K562 (cell line): ENCODE results near the gene SEBOX. TPM values are rescaled to one million over a fixed set of nuclear protein-coding genes. Genes with fewer than 3 reads are reported as not detected.

Source experiments
- ATAC-seq: fragments of 200-7000 bp; cut with Tn5 transposase; 3 replicates; pipeline ENCODE4 v1.9.1; 2020; ENCODE audit warnings: moderate library complexity
- BruUV-seq: library from RNA; stranded (reverse); fragments of 400-500 nt; replicated peaks from 2 replicates; lab custom pipeline; 2021; lab: Mats Ljungman, UMichigan
- CTCF ChIA-PET: fragments of 300-600 bp; formaldehyde crosslinking; extraction: SDS; loops from one replicate; lab custom pipeline; 2021; ENCODE audit warnings: low intra/inter-chr PET ratio; lab: Yijun Ruan, JAX
- POLR2A ChIA-PET: fragments of 300-600, 350-650 bp; sonication (Branson Sonifier 250); formaldehyde crosslinking; extraction: SDS; loops from one replicate; lab custom pipeline; 2021; ENCODE audit warnings: antibody characterized with exemption, inconsistent platforms; lab: Yijun Ruan, JAX
- DNase-seq, 4 experiments: peaks; one replicate each; pipeline versions ENCODE4 v3.0.0 to v3.0.0-alpha.2; 2011 to 2018; ENCODE audit warnings: low spot score in 3 of 4, mixed read lengths in 3 of 4; ENCODE audit errors: extremely low read depth in 1 of 4
- FAIRE-seq: peaks from 2 replicates; lab custom pipeline; 2011; peaks lifted over from hg19 to GRCh38; lab: Jason Lieb, UNC
- H2AFZ ChIP-seq: 2 replicates; pipeline ENCODE4 v1.6.0; 2011; ENCODE audit warnings: low read depth, low read length, control low read depth, inconsistent platforms
- H3K27ac ChIP-seq: fragments of 200-600 bp; 3 replicates; pipeline ENCODE4 v1.8.0; 2011; ENCODE audit warnings: low read depth, mild to moderate bottlenecking, control low read depth, inconsistent platforms, low read length, moderate library complexity, mixed read lengths; ENCODE audit errors: extremely low read depth
- H3K27me3 ChIP-seq, 2 experiments: fragments of 300-600 bp in 1 of 2; 2 replicates in 1 of 2; 3 replicates in 1 of 2; pipeline versions ENCODE4 v1.6.0 to v1.8.0; 2011; ENCODE audit warnings: inconsistent platforms in 2 of 2, low read length in 2 of 2, mild to moderate bottlenecking in 1 of 2, mixed read lengths in 1 of 2, moderate library complexity in 1 of 2; ENCODE audit not compliant: control insufficient read depth in 2 of 2, insufficient read depth in 2 of 2
- H3K36me3 ChIP-seq: fragments of 300-600 bp; 3 replicates; pipeline ENCODE4 v1.8.0; 2011; ENCODE audit warnings: mild to moderate bottlenecking, low read length, inconsistent platforms; ENCODE audit not compliant: control insufficient read depth, insufficient read depth
- H3K4me1 ChIP-seq, 2 experiments: fragments of 200-600 bp in 1 of 2; replicated peaks in 1 of 2; 2 replicates in 1 of 2; 3 replicates in 1 of 2; pipeline versions ENCODE4 v1.5.1 to v1.8.0; 2011; ENCODE audit warnings: inconsistent platforms in 2 of 2, low read length in 2 of 2, mild to moderate bottlenecking in 1 of 2, mixed read lengths in 1 of 2, moderate library complexity in 1 of 2; ENCODE audit not compliant: control insufficient read depth in 2 of 2, insufficient read depth in 2 of 2
- H3K4me2 ChIP-seq: 2 replicates; pipeline ENCODE4 v1.6.1; 2011; ENCODE audit warnings: low read length, control low read depth, inconsistent platforms, mixed read lengths; ENCODE audit not compliant: insufficient read depth
- H3K4me3 ChIP-seq: fragments of 200-600 bp; sonication (generic), shearing (Covaris generic); 2 replicates; pipeline ENCODE4 v1.5.1; 2016; ENCODE audit warnings: control low read depth, inconsistent platforms
- H3K79me2 ChIP-seq: fragments of 200-600 bp; 3 replicates; pipeline ENCODE4 v1.8.0; 2011; ENCODE audit warnings: low read length, inconsistent platforms; ENCODE audit not compliant: control insufficient read depth, insufficient read depth
- H3K9ac ChIP-seq, 2 experiments: 2 replicates each; pipeline versions ENCODE4 v1.6.0 to v1.6.1; 2011; ENCODE audit warnings: low read depth in 2 of 2, low read length in 2 of 2, control low read depth in 1 of 2, inconsistent platforms in 1 of 2, mild to moderate bottlenecking in 1 of 2, mixed read lengths in 1 of 2; ENCODE audit not compliant: insufficient read depth in 1 of 2
- H3K9me1 ChIP-seq: one replicate; pipeline ENCODE4 v1.6.0; 2011; ENCODE audit warnings: inconsistent platforms, mild to moderate bottlenecking, low read length, moderate library complexity; ENCODE audit not compliant: control insufficient read depth, insufficient read depth
- H3K9me3 ChIP-seq: replicated peaks from 2 replicates; pipeline ENCODE4 v1.5.1; 2011; ENCODE audit warnings: low read depth, low read length, inconsistent platforms; ENCODE audit not compliant: control insufficient read depth, insufficient read depth
- H4K20me1 ChIP-seq: replicated peaks from 2 replicates; pipeline ENCODE4 v1.6.1; 2011; ENCODE audit warnings: low read length, inconsistent platforms, mixed read lengths; ENCODE audit not compliant: control insufficient read depth, insufficient read depth
- DACH1 ChIP-seq: fragments of 450-650 bp; IDR thresholded peaks from 2 replicates; pipeline ENCODE4 v1.6.1; 2018; ENCODE audit not compliant: partially characterized antibody
- POLR2A ChIP-seq: fragments of 450-650 bp; conservative IDR thresholded peaks from 2 replicates; pipeline ENCODE4 v1.6.1; 2016
- POLR2AphosphoS2 ChIP-seq: IDR thresholded peaks from 2 replicates; pipeline ENCODE4 v1.6.1; 2012; ENCODE audit warnings: low read length, improper control_type of control experiment
- POLR2G ChIP-seq: fragments of 200-400 bp; formaldehyde crosslinking; IDR thresholded peaks from 2 replicates; pipeline ENCODE4 v1.6.1; 2017; ENCODE audit warnings: low read depth, mild to moderate bottlenecking, antibody characterized with exemption, low read length, moderate library complexity
- RBFOX2 ChIP-seq: fragments of 200-400 bp; formaldehyde crosslinking; IDR thresholded peaks from 2 replicates; pipeline ENCODE4 v1.6.1; 2017; ENCODE audit warnings: low read depth, mild to moderate bottlenecking, low read length, moderate library complexity
- SLC30A9 ChIP-seq: fragments of 250-450 bp; sonication (Bioruptor Pico); IDR thresholded peaks from 2 replicates; pipeline ENCODE4 v1.8.0; 2022; ENCODE audit warnings: mild to moderate bottlenecking, moderate library complexity
- SUPT5H ChIP-seq: fragments of 450-650 bp; IDR thresholded peaks from 2 replicates; pipeline ENCODE4 v1.6.1; 2016
- U2AF2 ChIP-seq: fragments of 200-400 bp; formaldehyde crosslinking; optimal IDR thresholded peaks from 2 replicates; pipeline ENCODE3; 2017; ENCODE audit warnings: low read depth, mild to moderate bottlenecking, low read length
- ZNF277 ChIP-seq: fragments of 250-450 bp; sonication (Bioruptor Pico); IDR thresholded peaks from 2 replicates; pipeline ENCODE4 v1.8.0; 2022; ENCODE audit warnings: inconsistent platforms, mild to moderate bottlenecking, moderate library complexity, borderline replicate concordance
- WGBS: fragments of 100-300 bp; shearing (Covaris generic); methylation state at CpG from one replicate; pipeline ENCODE4 v1.1.6; 2016; ENCODE audit warnings: low coverage, mixed read lengths; ENCODE audit not compliant: insufficient coverage; ENCODE audit errors: missing lambda C conversion rate; 5-methylcytosine and 5-hydroxymethylcytosine counted together
- in situ Hi-C: fragments of 300-500 bp; cut with MboI; formaldehyde crosslinking; loops from 4 replicates; pipeline ENCODE4 v1.15.0; 2018; ENCODE audit warnings: inconsistent platforms, mixed read lengths
- intact Hi-C: fragments of 100-400 bp; cut with micrococcal nuclease; formaldehyde crosslinking; loops from 2 replicates; pipeline ENCODE4 v1.14.2; 2022
- polyA plus RNA-seq, 8 experiments: library from polyadenylated mRNA; depleted of rRNA in 4 of 8; stranded (reverse) in 5 of 8; unstranded in 3 of 8; fragments of >200 nt; fragmentation: Nextera tagmentation in 2 of 8; fragmentation: Illumina TruSeq in 1 of 8; extraction: Ambion mirVana in 2 of 8; extraction: Trizol in 1 of 8; gene quantifications; 2 replicates each; pipeline versions ENCODE4 v1.2.1 to v1.2.3, GENCODE V29; 2011 to 2014; ENCODE audit warnings: inconsistent platforms in 1 of 8, missing spikeins in 1 of 8
- total RNA-seq, 7 experiments: library from RNA; depleted of rRNA in 6 of 7; stranded (reverse); fragments of >200 nt in 6 of 7; fragmentation: Illumina TruSeq in 2 of 7; extraction: Trizol in 2 of 7; gene quantifications; 2 replicates each; pipeline versions ENCODE4 v1.2.1 to v1.2.3, GENCODE V29; 2011 to 2021; ENCODE audit warnings: low replicate concordance in 1 of 7

SEBOX gene
- total and polyA plus RNA-seq, 9 of the 15 experiments (the other 6 are each of a cell fraction or from before 2014, with no cell fraction given): not detected

GRCh38 chr17:28347261-28347891 is 17.6 kb downstream of the SEBOX start:
- POLR2A ChIA-PET: interaction anchor here (0.7 to 4.2 kb wide), 6 partner anchors 9 to 1055 kb away, joined by 3 to 44 read pairs (median 4); partner anchors contain the start of genes IFT20, POLDIP2 and TNFAIP1
- H3K9me3 ChIP-seq: no peaks in the 10 kb centered on the region

More at GRCh38 chr17:28347261-28347891, 17.6 kb downstream of the SEBOX start:
- Histone ChIP-seq H3K27me3 (no peaks in the 10 kb centered on the region), H3K4me3 (no peak overlapping the region), H3K9ac (no peak overlapping the region), H2AFZ (no peak overlapping the region), H3K4me2 (no peak overlapping the region), H3K4me1 (peaks cover 0 to 3% of the 10 kb centered on the region in 2 experiments; a peak in 1 of 5 replicates), H3K27ac (no peak overlapping the region), H3K36me3 (peaks cover 93% of the 10 kb centered on the region), H4K20me1 (no peaks in the 10 kb centered on the region; the same call in none of the 2 replicates), H3K79me2 (no peaks in the 10 kb centered on the region), H3K9me1 (peaks cover under 1% of the 10 kb centered on the region)
- 0 out of 2 replicates have a peak, but pooled peaks have one; percentile 35 for TF ChIP-seq POLR2A
- no peak for TF ChIP-seq DACH1
- peak; percentile 35; the same call in 1 of the 2 replicates for TF ChIP-seq POLR2AphosphoS2
- no peak for TF ChIP-seq U2AF2
- no peak for TF ChIP-seq ZNF277 (CRISPR knock-in tag)
- TF ChIP-seq POLR2G: peak; percentile 57
- no peak for TF ChIP-seq SLC30A9 (CRISPR knock-in tag)
- TF ChIP-seq SUPT5H: peak; percentile 51; the same call in 1 of the 2 replicates
- 0 out of 2 replicates have a peak, but pooled peaks have one; percentile 32 for TF ChIP-seq RBFOX2
- intact Hi-C loops: no loop called here
- DNase-seq (no peak), ATAC-seq (no peak), FAIRE-seq (no peak)
- 95% methylated on average over 8 of the region's 8 CpGs for WGBS
- BruUV-seq: TSS peak; percentile 23
- CTCF ChIA-PET: no interaction called here
- in situ Hi-C loops: no loop called here
